ENCODE results near the gene DNAJA3. TPM values are rescaled to one million over a fixed set of nuclear protein-coding genes. Genes with fewer than 3 reads are reported as not detected.

DNAJA3 gene
- total and polyA plus RNA-seq, 2 of the 4 experiments (the other 2 are of a cell fraction) = 38.0 to 40.2 TPM

DNA sequence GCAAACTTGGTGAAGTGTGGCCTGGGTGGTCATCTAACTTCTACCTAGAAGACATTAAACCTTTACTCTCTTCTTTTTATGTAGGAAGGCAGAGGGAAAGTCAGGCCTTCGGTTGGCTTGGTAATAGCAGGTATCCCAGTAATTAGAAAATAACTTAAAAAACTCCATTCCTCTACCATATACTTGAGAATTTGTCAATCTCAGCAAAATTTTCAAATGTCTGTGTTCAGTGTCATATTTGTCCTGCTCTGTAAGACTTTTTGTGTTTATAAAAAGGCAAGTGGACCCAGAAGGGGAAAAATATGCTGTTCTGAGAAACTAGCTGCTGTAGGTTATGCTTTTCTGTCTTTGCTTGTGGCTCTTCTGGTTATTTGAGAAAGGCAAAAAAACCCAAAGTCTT is 56.3 kb downstream of the DNAJA3 start:
- BruUV-seq (replicated peaks) = no TSS peak
- no peak overlapping the region for H2AFZ ChIP-seq (replicated peaks; ENCODE audit: low read length, poor library complexity)
- H3K56ac ChIP-seq (ENCODE audit: extremely low read depth, insufficient read depth, low read length) = no peak overlapping the region
- H2AK5ac ChIP-seq (ENCODE audit: low read depth, low read length) = no peak overlapping the region
- H3K36me3 ChIP-seq (ENCODE audit: control insufficient read depth, insufficient read depth, low read length) = peaks cover 3% of the 10 kb centered on the region
- CTCF ChIA-PET = no interaction called here
- no peak overlapping the region for H3K4me2 ChIP-seq (ENCODE audit: low read depth, low read length)
- no peak overlapping the region for H2BK20ac ChIP-seq (ENCODE audit: low read depth, low read length)
- H3K23ac ChIP-seq (ENCODE audit: low read depth, low read length) = 0 out of 2 replicates have a peak overlapping the region, but pooled peaks have one; percentile 17
- H3K27ac ChIP-seq (ENCODE audit: insufficient read depth, low read length) = no peak overlapping the region
- H4K8ac ChIP-seq (ENCODE audit: low read depth in 2 of 2, low read length in 2 of 2) = no peak overlapping the region
- in situ Hi-C loops (cut with MboI; ENCODE audit: low sequenced_read_pairs) (no loop called here), intact Hi-C loops (cut with micrococcal nuclease) (no loop called here), dilution Hi-C loops (cut with HindIII; ENCODE audit: low sequenced_read_pairs, unreplicated experiment) (no loop called here)
- H3K27me3 ChIP-seq (ENCODE audit: control insufficient read depth, insufficient read depth, low read length) = no peaks in the 10 kb centered on the region
- no peak overlapping the region for H4K91ac ChIP-seq (ENCODE audit: insufficient read depth, low read depth, low read length)
- H2BK15ac ChIP-seq (ENCODE audit: low read depth, low read length) = no peak overlapping the region
- H3K9me3 ChIP-seq (ENCODE audit: control insufficient read depth, insufficient read depth, low read length) = no peaks in the 10 kb centered on the region
- H2BK120ac ChIP-seq (ENCODE audit: low read depth, low read length) = no peak overlapping the region
- TF ChIP-seq MAFK (IDR thresholded peaks at IDR 0.05; ENCODE audit: low read depth, low read length) (peak; percentile 92), MAZ (IDR thresholded peaks at IDR 0.05; ENCODE audit: borderline replicate concordance, low read depth, low read length) (no peak)
- no peak overlapping the region for H3K14ac ChIP-seq (replicated peaks; ENCODE audit: low read depth, low read length)
- 0 out of 2 replicates have a peak, but pooled peaks cover 11% of the 10 kb centered on the region for H3K9me1 ChIP-seq (ENCODE audit: insufficient read depth, low read length)
- no peak overlapping the region for H3K4me3 ChIP-seq (ENCODE audit: insufficient read depth, low read depth, low read length)
- H2AK9ac ChIP-seq (replicated peaks; ENCODE audit: low read depth, low read length, poor library complexity) = no peak overlapping the region
- DNase-seq (no peak), ATAC-seq (ENCODE audit: low read depth) (no peak)
- no peak overlapping the region for H3K4ac ChIP-seq (ENCODE audit: low read depth, low read length)
- H3K9ac ChIP-seq (ENCODE audit: low read depth, low read length) = no peak overlapping the region
- POLR2A ChIA-PET (ENCODE audit: unreplicated experiment) = interaction anchor here (0.6 kb wide), 1 partner anchor 36 kb away, joined by 3 read pairs; no protein-coding TSS in a partner anchor
- peaks cover 5% of the 10 kb centered on the region; the same call in 1 of the 2 replicates for H3K4me1 ChIP-seq (ENCODE audit: control insufficient read depth, insufficient read depth, low read length)
- H4K5ac ChIP-seq (ENCODE audit: low read depth, low read length) = no peak overlapping the region
- H2BK5ac ChIP-seq (ENCODE audit: low read depth, low read length, poor library complexity, severe bottlenecking) = no peak overlapping the region
- no peak overlapping the region for H3K18ac ChIP-seq (ENCODE audit: low read depth, low read length)
- peaks cover 40 to 69% of the 10 kb centered on the region in 2 experiments for H3K79me1 ChIP-seq (ENCODE audit: low read depth in 1 of 2, low read length in 2 of 2)
- WGBS, 2 experiments (ENCODE audit: extremely low coverage in 2 of 2, insufficient read length in 1 of 2) = no CpG with 5 or more reads among the region's 1 CpG
- peaks cover 9% of the 10 kb centered on the region; the same call in 1 of the 2 replicates for H4K20me1 ChIP-seq (ENCODE audit: insufficient read depth, low read length)
